Vagina (tissue), 2 donors: Measurements from ENCODE around the gene RIBC2.

Experiments
- CTCF ChIP-seq, 3 experiments: fragments of 450-650 bp in 2 of 3; fragments of 200-600 bp in 1 of 3; sonication (generic) in 1 of 3; IDR thresholded peaks; one replicate each; pipeline ENCODE4 v1.5.1; 2017 to 2019; ENCODE audit warnings: antibody characterized with exemption in 3 of 3, mild to moderate bottlenecking in 2 of 3, moderate library complexity in 2 of 3
- POLR2A ChIP-seq, 2 donors: fragments of 450-650 bp; IDR thresholded peaks; one replicate each; pipeline ENCODE4 v1.6.1; 2017; ENCODE audit warnings: antibody characterized with exemption in 2 of 2, mild to moderate bottlenecking in 2 of 2, moderate library complexity in 2 of 2

GRCh38 chr22:45470871-45471270, 57.4 kb downstream of the RIBC2 start:
- TF ChIP-seq POLR2A (IDR thresholded peaks at IDR 0.05) = no peak
- no peak for TF ChIP-seq CTCF (IDR thresholded peaks at IDR 0.05)
